Mononuclear cell (primary cell): Measurements from ENCODE around the gene KIF13A. TPM values are rescaled to one million over a fixed set of nuclear protein-coding genes. Genes with fewer than 3 reads are reported as not detected.
"Not testable (repeated sequence)": the region's sequence is repeated elsewhere in the genome, so short reads cannot be mapped to it uniquely, and the experiment has no call there.

Experiments used
- H3K27me3 ChIP-seq: 2 replicates; pipeline ENCODE4 v1.6.0; 2011; ENCODE audit warnings: low read length, control low read depth; ENCODE audit not compliant: insufficient read depth
- H3K4me1 ChIP-seq: 2 replicates; pipeline ENCODE4 v1.5.1; 2011; ENCODE audit warnings: mild to moderate bottlenecking, low read length, control low read depth; ENCODE audit not compliant: insufficient read depth
- H3K4me3 ChIP-seq: 2 replicates; pipeline ENCODE4 v1.5.1; 2011; ENCODE audit warnings: mild to moderate bottlenecking, low read length, moderate library complexity
- H3K9me3 ChIP-seq: 2 replicates; pipeline ENCODE4 v1.5.1; 2011; ENCODE audit warnings: low read depth, mild to moderate bottlenecking, control low read depth, low read length
- total RNA-seq: library from RNA; depleted of rRNA; stranded (reverse); fragments of >200 nt; gene quantifications from one replicate; pipeline ENCODE4 v1.2.3, GENCODE V29; 2012

Gene KIF13A
- total RNA-seq, 1 donor, result 18.1 TPM

DNA sequence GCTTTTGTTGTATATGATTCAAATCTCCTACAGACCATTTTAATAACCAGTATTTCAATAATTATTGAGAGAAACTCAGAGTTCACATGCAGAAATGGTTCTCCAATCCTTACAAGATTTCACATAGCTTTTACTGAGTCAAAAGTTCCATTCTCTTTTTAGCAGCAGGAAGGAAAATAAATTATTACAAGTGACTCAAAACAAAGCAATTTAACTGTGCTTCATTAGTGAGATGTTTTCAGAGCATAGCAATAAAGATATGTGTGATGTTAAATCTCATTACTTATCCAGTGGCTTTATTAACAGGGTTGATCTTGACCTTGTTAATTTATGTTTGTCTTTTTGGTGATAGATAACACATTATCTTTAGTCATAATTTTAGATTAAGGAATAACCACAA lies 22.0 kb downstream of the KIF13A start:
- H3K4me3 ChIP-seq, result no peak overlapping the region
- H3K27me3 ChIP-seq, result no peaks in the 10 kb centered on the region
- H3K9me3 ChIP-seq, result no peaks in the 10 kb centered on the region
- H3K4me1 ChIP-seq, result peaks cover 6% of the 10 kb centered on the region

DNA sequence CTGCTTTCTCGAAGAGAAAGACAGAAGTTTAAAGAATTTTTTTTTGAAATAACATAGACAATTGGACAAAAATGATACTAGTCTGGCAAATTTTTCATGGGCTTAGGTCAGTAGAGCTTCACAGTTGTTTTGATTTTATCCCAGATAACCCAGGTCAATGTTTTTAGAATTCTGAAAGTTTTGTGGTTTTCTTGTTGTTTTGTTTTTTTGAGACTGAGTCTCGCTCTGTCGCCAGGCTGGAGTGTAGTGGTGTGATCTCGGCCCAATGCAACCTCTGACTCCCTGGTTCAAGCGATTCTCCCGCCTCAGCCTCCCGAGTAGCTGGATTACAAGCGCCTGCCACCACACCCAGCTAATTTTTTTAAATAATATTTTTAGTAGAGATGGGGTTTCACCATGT lies 22.8 kb downstream of the KIF13A start:
- no peaks in the 10 kb centered on the region for H3K27me3 ChIP-seq
- H3K9me3 ChIP-seq, result no peaks in the 10 kb centered on the region
- no peak overlapping the region for H3K4me3 ChIP-seq
- H3K4me1 ChIP-seq, result peaks cover 6% of the 10 kb centered on the region

DNA sequence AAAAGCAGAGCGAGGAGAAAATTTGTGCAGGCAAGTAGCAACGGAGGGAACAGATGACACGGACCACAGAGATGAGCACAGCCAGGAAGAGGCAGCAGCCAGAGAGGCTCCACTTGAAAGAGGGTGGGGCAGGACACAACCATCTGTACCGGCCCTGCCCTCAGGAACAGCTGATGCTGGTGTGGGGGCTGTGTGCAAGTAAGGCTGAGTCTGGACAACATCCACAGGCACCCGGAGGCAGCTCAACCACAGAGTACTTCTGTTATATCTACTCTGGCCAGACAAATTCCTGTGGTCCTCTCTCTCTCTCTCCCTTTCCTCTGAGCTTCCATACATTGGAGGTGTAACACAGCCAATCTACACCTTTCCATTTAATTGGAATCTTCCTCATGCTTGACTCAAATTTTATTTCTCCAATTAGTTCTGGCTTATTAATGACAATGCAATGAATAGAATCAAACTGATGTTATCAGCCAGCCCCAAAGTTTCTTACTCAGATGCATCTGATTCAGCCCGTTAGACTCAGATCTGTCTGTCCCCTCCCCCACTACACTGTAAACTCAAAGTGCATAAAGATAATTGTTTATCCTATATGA lies 24.9 kb downstream of the KIF13A start:
- Histone ChIP-seq H3K4me3 (no peak overlapping the region), H3K9me3 (no peaks in the 10 kb centered on the region), H3K27me3 (no peaks in the 10 kb centered on the region), H3K4me1 (peaks cover 6% of the 10 kb centered on the region)

DNA sequence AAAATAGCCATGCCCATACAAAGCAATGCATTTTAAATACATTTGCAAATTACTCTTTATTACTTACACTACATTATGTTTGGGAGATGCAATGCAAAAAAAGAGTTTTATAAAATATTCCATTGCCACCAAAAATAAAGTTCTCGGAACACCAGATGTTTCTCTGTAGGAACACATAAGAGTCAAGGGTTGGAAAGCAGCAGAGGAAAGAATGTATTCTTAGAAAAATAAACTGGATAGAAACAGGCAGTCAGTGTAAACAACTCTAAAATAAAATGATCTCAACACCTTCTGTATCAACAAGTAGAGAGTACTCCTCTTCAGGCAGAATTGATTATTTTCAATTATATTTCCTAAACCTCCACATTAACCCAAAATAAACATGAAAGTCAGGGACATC lies 28.1 kb downstream of the KIF13A start:
- H3K4me3 ChIP-seq, result no peak overlapping the region
- no peaks in the 10 kb centered on the region for H3K9me3 ChIP-seq
- H3K27me3 ChIP-seq, result no peaks in the 10 kb centered on the region
- H3K4me1 ChIP-seq, result peaks cover 6% of the 10 kb centered on the region

DNA sequence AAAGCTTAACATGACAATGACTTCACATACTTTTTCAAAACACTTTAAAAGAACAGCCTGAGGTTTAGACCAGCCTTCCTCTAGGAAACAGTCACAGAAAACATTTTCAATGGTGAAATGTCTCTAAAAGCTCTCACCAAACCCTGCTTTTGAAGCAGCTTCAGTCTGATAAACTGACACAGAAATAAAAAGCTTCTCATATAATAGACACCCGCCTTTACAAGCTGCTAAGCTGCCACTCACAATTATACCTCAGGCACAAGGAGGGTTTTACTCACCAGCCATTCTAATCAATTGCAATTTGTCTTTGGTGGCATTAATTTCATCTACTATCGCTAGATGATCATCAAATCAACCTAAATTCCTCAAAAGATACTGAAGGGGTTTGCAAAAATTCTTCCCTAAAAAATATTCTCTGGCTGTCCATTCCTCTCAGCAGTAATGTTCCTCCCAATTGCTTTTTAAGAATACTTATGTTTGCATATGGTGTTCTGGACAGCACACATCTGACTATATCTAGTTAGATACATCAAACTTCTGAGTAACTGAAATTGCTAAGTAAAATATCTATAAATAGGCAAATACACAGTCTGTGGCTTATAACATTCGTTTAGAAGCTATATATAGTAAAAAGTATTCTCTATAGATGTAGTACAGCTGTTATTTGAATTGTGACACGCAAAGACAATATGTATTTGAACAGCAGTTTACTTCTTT lies 29.4 kb downstream of the KIF13A start:
- Histone ChIP-seq H3K27me3 (no peaks in the 10 kb centered on the region), H3K4me3 (no peak overlapping the region), H3K9me3 (no peaks in the 10 kb centered on the region), H3K4me1 (peaks cover 6% of the 10 kb centered on the region)

DNA sequence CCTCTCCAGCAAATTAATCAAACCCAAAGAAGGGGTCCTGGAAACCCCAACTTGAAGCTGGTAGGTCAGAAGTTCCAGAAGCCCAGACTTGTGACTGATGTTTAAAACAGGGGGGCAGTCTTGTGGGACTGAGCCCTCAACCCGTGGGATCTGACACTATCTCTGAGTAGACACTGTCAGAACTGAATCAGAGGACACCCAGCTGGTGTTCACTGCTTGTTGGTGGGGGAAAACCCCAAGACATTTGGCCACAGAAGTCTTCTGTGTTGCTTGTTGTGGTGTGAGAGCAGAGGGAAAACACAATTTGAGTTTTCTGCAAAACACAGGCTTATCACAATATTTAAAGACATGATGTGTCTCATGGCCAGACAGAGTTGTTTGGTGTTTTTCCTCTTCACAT lies 29.9 kb downstream of the KIF13A start:
- Histone ChIP-seq H3K9me3 (no peaks in the 10 kb centered on the region), H3K4me3 (no peak overlapping the region), H3K4me1 (peaks cover 4% of the 10 kb centered on the region), H3K27me3 (no peaks in the 10 kb centered on the region)

DNA sequence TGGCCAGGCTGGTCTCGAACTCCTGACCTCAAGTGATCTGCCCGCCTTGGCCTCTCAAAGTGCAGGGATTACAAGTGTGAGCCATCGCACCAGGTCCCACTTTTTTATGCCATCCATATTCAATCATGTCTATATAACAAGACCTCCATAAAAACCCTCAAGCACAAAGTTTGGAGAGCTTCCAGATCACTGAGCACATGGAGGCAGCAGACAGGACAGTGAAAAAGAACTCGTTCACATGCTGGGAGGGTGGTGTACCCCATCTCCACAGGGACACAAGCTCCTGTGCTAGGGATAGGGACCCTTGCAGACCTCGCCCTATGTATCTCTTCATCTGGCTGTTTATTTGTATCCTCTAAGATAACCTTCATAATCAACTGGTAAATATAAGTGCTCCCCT lies 30.3 kb downstream of the KIF13A start:
- no peaks in the 10 kb centered on the region for H3K27me3 ChIP-seq
- H3K9me3 ChIP-seq, result no peaks in the 10 kb centered on the region
- no peak overlapping the region for H3K4me3 ChIP-seq
- no peaks in the 10 kb centered on the region for H3K4me1 ChIP-seq

DNA sequence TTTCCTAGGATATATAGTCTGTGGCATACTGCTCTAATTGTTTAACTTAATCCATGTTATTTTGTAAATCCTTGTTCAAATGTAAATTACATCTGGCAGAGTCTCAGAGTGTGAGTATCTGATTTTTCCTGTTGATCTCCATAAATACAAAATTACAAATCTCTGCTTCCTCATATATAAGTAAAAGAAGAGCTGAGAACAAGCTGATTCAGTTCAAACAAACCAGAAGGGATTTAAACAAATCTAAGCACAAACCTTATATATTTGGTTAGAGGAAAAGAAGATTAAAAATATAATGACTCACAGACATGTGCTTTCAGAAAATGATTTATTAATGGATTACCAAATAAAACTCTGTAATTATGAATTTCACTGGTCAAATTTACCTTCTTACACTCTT lies 37.3 kb downstream of the KIF13A start:
- Histone ChIP-seq H3K9me3 (no peaks in the 10 kb centered on the region), H3K4me3 (no peak overlapping the region), H3K27me3 (no peaks in the 10 kb centered on the region), H3K4me1 (no peaks in the 10 kb centered on the region)

DNA sequence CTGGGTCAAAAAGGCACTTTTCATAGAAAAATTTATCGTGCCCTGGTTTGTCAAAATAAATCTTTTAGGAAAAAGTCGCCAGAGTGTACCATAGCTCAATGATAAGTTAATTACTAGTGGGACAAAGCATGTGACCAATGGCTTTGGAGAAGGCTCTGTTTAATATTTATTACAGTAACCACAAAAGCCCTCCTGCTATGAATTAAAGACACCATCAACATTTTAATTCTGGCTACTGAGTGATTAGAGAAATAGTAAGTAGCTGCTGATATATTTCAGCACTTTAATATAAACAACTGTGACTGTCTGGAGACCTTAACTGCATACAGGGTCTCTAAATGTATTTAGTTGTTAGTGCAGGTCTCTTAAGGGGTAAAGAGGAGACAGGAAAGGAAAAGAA lies 38.3 kb downstream of the KIF13A start:
- Histone ChIP-seq H3K4me3 (no peak overlapping the region), H3K9me3 (no peaks in the 10 kb centered on the region), H3K27me3 (no peaks in the 10 kb centered on the region), H3K4me1 (no peaks in the 10 kb centered on the region)

DNA sequence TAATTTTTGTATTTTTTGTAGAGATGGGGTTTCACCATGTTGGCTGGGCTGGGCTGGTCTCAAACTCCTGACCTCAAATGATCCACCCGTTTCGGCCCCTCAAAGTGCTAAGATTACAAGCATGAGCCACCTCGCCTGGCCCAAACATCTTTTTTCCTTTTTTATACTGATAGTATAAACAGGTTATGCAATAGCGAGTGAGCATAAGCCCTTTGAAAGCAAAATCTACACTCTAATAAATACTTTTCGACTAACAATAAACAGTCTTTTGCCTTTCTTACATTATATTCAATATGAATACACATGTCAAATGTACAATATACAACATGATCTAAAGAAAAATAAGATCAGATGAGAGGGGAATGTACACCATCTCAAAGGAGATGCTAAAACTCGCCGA lies 38.7 kb downstream of the KIF13A start:
- H3K4me3 ChIP-seq, result no peak overlapping the region
- H3K9me3 ChIP-seq, result no peaks in the 10 kb centered on the region
- H3K27me3 ChIP-seq, result no peaks in the 10 kb centered on the region
- H3K4me1 ChIP-seq, result no peaks in the 10 kb centered on the region

DNA sequence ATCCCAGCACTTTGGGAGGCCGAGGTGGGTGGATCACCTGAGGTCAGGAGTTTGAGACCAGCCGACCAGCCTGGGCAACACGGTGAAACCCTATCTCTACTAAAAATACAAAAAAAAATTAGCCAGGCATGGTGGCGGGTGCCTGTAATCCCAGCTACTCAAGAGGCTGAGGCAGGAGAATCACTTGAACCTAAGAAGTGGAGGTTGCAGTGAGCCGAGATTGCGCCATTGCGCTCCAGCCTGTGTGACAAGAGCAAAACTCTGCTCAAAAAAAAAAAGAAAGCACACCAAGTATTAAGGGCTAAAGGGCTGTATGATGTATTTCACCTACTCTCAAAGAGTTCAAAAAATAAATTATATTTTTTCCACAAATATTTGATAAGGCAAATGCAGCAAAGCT lies 39.9 kb downstream of the KIF13A start:
- H3K27me3 ChIP-seq, H3K9me3 ChIP-seq, H3K4me1 ChIP-seq, H3K4me3 ChIP-seq: not testable (repeated sequence)

DNA sequence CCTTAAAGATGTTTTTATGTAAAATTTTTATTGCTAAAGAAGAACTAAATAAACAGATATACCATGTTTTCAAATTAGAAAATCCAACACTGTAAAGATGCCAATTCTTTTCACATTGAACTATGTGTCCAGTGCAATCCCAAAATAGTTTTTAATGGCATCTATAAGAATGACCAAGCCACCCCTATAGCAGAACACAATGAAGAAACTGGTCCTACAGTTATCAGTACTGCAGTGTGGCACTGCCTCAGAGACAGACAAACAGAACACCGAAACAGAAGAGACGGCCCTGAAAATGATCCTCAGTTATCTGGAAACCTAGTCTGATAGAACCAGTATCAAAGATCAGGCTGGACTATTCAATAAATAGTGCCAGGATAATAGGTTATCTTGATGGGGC lies 41.9 kb downstream of the KIF13A start:
- Histone ChIP-seq H3K9me3 (no peaks in the 10 kb centered on the region), H3K27me3 (no peaks in the 10 kb centered on the region), H3K4me1 (no peaks in the 10 kb centered on the region), H3K4me3 (no peak overlapping the region)

DNA sequence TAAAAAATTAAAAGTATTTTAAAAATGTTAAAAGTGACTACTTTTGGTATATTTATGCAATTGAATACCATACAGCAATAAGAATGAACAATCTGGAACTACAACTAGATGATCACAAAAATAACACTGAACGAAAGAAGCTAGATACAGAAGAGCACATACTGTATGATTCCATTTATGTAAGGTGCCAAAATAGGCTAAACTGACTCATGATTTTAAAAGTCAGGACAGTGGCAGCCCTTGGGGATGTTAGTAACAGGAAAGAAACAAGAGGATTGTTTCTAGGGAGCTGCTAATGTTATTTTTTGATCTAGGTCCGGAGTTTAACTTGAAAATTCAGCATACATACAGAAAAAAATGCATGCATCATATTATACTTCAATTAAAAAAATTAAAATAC lies 42.3 kb downstream of the KIF13A start:
- no peaks in the 10 kb centered on the region for H3K27me3 ChIP-seq
- H3K4me3 ChIP-seq, result no peak overlapping the region
- H3K9me3 ChIP-seq, result no peaks in the 10 kb centered on the region
- no peaks in the 10 kb centered on the region for H3K4me1 ChIP-seq

DNA sequence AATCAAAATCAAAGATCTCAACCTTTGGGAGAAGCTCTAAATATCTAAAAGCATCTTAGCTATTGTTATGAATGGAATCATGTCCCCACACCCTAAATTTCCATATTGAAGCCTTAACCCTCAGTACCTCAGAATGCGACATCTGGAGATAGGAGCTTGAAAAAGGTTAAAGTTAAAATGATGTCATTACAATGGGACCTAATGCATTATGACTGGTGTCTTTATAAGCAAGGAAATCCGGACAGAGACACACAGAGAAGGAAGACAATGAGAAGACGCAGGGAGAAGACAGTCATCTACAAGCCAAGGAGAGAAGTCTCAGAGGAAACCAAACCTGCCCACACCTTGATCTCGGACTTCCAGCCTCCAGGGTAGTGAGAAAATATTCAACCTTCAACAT lies 46.1 kb downstream of the KIF13A start:
- no peak overlapping the region for H3K4me3 ChIP-seq
- H3K4me1 ChIP-seq, result peaks cover under 1% of the 10 kb centered on the region
- no peaks in the 10 kb centered on the region for H3K9me3 ChIP-seq
- H3K27me3 ChIP-seq, result no peaks in the 10 kb centered on the region

DNA sequence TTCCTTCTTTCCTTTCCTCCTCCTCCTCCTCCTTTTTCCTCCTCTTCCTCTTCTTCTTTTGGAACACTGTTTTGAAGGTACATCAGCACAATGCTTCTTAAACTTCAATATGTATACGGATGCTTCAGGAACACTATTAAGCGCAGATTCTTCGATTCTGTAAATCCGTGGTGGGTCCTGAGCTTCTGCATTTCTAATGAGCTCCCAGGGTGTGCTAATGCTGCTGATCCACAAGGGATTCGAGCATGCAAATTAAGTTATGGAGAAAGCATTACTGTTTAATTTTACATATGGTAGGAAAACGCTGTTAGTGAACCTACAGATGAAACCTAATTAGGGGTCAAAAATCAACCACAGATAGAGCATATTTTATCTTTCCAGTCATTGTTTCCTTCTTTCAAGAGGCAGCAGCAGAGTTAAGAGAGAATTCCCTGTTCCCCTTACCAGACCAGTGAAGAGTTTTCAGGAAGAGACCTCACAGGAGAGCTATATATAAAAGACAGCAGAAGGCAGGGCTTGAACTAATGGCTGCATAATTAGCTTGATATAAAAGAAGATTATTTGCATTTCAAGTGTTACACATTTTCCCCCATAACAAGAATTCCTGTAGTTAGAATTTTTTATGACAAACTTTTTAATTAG lies 47.2 kb downstream of the KIF13A start:
- H3K9me3 ChIP-seq, result no peaks in the 10 kb centered on the region
- H3K4me1 ChIP-seq, result peaks cover 7% of the 10 kb centered on the region
- no peaks in the 10 kb centered on the region for H3K27me3 ChIP-seq
- H3K4me3 ChIP-seq, result no peak overlapping the region

DNA sequence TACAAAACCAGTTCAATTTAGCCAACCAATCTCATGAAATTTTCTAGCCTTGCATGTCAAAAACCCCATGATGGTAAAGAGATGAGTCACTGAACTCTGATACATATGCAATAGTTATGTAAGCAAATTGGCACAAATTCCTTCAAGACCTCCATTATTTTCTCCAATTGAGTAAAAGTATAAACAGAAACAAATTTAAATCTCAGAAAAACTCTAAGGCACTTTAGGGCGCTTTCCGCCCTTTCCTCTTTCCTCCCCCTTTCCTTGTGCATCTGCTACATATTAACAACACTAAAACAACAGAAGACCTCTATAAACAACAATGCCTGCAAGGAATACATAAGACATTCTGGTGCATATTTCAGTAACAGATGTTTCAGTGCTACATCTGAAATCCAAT lies 48.5 kb downstream of the KIF13A start:
- no peaks in the 10 kb centered on the region for H3K27me3 ChIP-seq
- H3K4me3 ChIP-seq, result no peak overlapping the region
- H3K4me1 ChIP-seq, result peaks cover 15% of the 10 kb centered on the region
- no peaks in the 10 kb centered on the region for H3K9me3 ChIP-seq
